ENCODE data around the gene STX8.
A peak's percentile ranks its signal among the peaks of the same experiment; 100 is the strongest.

Gene STX8

DNA sequence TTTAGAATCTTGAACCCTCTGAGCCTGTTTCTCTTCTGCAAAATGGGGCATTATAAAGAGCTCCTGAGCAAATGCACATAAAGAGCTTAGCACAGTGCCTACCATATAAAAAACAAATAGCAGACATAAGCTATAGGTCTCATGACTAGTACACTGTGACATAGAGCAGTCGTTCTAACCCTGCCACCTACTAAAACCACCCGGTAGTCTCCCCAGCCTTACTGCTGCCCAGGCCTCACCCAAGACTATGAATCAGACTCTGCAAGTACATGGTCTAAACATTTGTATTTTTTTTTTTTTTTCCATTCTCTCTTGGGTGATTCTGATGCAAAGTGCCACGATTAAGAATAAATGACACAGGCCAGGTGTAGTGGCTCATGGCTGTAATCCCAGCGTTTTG is 33.9 kb downstream of the STX8 start:
- ChIA-PET POLR2A (no interaction called here), CTCF (interaction anchor here (0.6 kb wide), 1 partner anchor 29 kb away, joined by 3 read pairs; no protein-coding TSS in a partner anchor)
- TF ChIP-seq TARDBP (IDR thresholded peaks at IDR 0.05): no peak
- TF ChIP-seq FOXA1 (IDR thresholded peaks at IDR 0.05): no peak
- no peak for TF ChIP-seq ZNF384 (IDR thresholded peaks at IDR 0.05)
- no peak for TF ChIP-seq LEF1 (IDR thresholded peaks at IDR 0.05; ENCODE audit: borderline replicate concordance)
- TF ChIP-seq NFRKB (IDR thresholded peaks at IDR 0.05): no peak
- TF ChIP-seq HDGF (IDR thresholded peaks at IDR 0.05; ENCODE audit: borderline replicate concordance): no peak
- TF ChIP-seq SP1 (IDR thresholded peaks at IDR 0.05): no peak
- no peak for TF ChIP-seq CTBP1 (IDR thresholded peaks at IDR 0.05; ENCODE audit: borderline replicate concordance)
- TF ChIP-seq L3MBTL2 (conservative IDR thresholded peaks at IDR 0.05): no peak
- no peak for DNase-seq (ENCODE audit: extremely low spot score)

DNA sequence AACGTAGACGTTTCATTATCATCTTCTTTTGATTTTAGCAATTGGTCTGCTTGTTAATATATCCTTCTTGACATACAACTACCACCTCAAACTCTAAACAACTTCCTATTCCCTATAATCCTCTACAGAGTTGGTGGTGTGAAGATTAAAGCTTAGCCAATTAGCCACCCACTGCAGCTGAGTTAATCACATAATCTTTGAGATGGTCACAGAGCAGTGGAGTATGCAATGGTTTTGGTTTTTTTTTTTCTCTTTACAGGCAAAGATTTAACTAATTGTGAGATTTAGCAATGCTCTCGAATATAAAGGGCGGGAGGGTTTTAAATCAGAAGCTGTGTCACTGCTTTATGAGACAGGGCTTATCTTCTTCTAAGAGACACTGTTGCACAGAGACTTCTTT is 37.0 kb downstream of the STX8 start:
- ChIA-PET CTCF (no interaction called here), POLR2A (no interaction called here)
- TF ChIP-seq ARNT (IDR thresholded peaks at IDR 0.05) (no peak), HDGF (IDR thresholded peaks at IDR 0.05; ENCODE audit: borderline replicate concordance) (no peak), FOXM1 (IDR thresholded peaks at IDR 0.05; ENCODE audit: borderline replicate concordance) (no peak), SUZ12 (IDR thresholded peaks at IDR 0.05) (no peak), SP1 (IDR thresholded peaks at IDR 0.05) (no peak), BHLHE40 (IDR thresholded peaks at IDR 0.05; ENCODE audit: borderline replicate concordance) (no peak), FOXK2 (IDR thresholded peaks at IDR 0.05) (no peak), LEF1 (IDR thresholded peaks at IDR 0.05; ENCODE audit: borderline replicate concordance) (no peak)
- no peak for DNase-seq (ENCODE audit: extremely low spot score)

DNA sequence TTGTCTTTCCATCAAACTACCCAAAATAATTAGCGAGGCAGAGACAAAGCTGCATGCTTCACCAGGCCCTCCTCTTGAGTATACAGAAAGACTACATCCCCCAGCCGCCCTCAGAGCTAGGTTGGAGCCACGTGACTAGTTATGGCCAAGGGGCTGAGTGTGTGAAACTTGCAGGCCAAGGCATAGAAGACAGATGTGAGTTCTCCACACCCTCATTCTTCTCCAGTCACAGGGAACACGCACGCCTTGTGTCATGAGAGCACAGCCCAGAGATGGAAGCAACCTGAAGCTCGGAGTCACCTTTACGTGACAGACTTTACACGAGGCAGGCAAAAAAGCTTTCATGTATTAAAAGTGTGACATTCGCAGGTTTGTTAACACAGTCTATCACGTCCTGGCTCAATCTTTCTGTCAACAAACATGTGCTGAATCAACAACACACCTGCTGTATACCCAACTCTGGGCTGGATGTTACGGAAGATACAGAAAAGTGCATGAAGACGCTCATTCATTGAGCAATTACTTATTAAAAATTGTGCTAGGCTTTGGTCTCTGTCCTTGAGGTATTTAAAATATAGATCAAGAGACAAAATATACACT is 38.3 kb downstream of the STX8 start:
- TF ChIP-seq FOXK2 (IDR thresholded peaks at IDR 0.05) (no peak), NFRKB (IDR thresholded peaks at IDR 0.05) (no peak), SP1 (IDR thresholded peaks at IDR 0.05) (no peak), FOXM1 (IDR thresholded peaks at IDR 0.05; ENCODE audit: borderline replicate concordance) (no peak), ARNT (IDR thresholded peaks at IDR 0.05) (no peak), L3MBTL2 (conservative IDR thresholded peaks at IDR 0.05) (no peak), CTBP1 (IDR thresholded peaks at IDR 0.05; ENCODE audit: borderline replicate concordance) (no peak), TARDBP (IDR thresholded peaks at IDR 0.05) (no peak), ZNF384 (IDR thresholded peaks at IDR 0.05) (no peak), ELF4 (IDR thresholded peaks at IDR 0.05) (no peak), FOXA1 (IDR thresholded peaks at IDR 0.05) (no peak), LEF1 (IDR thresholded peaks at IDR 0.05; ENCODE audit: borderline replicate concordance) (no peak), HDGF (IDR thresholded peaks at IDR 0.05; ENCODE audit: borderline replicate concordance) (no peak), BHLHE40 (IDR thresholded peaks at IDR 0.05; ENCODE audit: borderline replicate concordance) (no peak), SUZ12 (IDR thresholded peaks at IDR 0.05) (no peak)
- TF ChIP-seq, protein P1, sequence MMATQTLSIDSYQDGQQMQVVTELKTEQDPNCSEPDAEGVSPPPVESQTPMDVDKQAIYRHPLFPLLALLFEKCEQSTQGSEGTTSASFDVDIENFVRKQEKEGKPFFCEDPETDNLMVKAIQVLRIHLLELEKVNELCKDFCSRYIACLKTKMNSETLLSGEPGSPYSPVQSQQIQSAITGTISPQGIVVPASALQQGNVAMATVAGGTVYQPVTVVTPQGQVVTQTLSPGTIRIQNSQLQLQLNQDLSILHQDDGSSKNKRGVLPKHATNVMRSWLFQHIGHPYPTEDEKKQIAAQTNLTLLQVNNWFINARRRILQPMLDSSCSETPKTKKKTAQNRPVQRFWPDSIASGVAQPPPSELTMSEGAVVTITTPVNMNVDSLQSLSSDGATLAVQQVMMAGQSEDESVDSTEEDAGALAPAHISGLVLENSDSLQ (IDR thresholded peaks at IDR 0.05): no peak
- POLR2A ChIA-PET: no interaction called here
- CTCF ChIA-PET: no interaction called here
- DNase-seq (ENCODE audit: extremely low spot score): no peak

DNA sequence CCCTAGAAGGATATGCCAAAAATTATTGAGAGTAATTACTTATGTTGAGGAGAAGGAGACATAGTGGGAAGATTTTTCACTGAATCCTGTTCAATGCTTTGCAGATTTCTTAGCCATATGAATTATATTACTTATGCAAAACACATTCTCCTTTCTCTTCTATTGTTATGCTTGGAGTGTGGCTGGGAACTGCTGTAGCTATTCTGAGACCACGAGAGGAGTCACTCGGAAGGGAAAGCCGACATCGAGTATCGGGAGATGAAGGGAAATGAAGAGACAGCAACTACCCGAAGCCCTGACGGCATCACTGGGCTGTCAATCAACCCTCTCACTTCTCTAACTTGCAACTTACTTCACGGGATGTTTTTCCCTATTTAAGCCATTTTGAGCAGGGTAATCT is 39.6 kb downstream of the STX8 start:
- ChIA-PET POLR2A (no interaction called here), CTCF (no interaction called here)
- no peak for DNase-seq (ENCODE audit: extremely low spot score)
- TF ChIP-seq SP1 (IDR thresholded peaks at IDR 0.05): no peak
- TF ChIP-seq, protein P1 (IDR thresholded peaks at IDR 0.05): 0 out of 2 replicates have a peak, but pooled peaks have one; percentile 24

DNA sequence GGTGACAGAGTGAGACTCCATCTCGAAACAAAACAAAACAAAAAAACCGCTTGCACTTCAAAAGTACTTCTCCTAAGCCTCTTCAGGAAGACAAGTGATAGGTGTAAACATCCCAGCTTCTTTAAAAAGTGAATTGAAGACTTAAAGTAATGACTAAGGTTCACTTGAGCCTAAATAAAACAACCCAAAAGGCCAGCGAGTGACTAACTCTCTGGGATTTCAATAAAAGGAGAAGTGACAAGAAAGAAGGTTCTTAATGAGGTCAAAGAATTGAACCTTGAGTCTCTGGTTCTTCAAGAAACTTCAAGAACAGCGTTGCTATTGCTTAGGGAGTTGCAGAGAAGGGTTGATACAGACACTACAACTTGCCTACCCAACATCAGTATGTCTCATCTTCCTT is 42.2 kb downstream of the STX8 start:
- DNase-seq (ENCODE audit: extremely low spot score): no peak
- CTCF ChIA-PET: no interaction called here
- POLR2A ChIA-PET: no interaction called here
- no peak for TF ChIP-seq FOXA1 (IDR thresholded peaks at IDR 0.05)
- no peak for TF ChIP-seq ELF4 (IDR thresholded peaks at IDR 0.05)
- TF ChIP-seq CTBP1 (IDR thresholded peaks at IDR 0.05; ENCODE audit: borderline replicate concordance): no peak
- no peak for TF ChIP-seq SP1 (IDR thresholded peaks at IDR 0.05)
- TF ChIP-seq FOXK2 (IDR thresholded peaks at IDR 0.05): no peak
- no peak for TF ChIP-seq ARNT (IDR thresholded peaks at IDR 0.05)
- no peak for TF ChIP-seq ZNF384 (IDR thresholded peaks at IDR 0.05)
- TF ChIP-seq TARDBP (IDR thresholded peaks at IDR 0.05): no peak
- TF ChIP-seq, protein P1 (IDR thresholded peaks at IDR 0.05): no peak
- TF ChIP-seq SUZ12 (IDR thresholded peaks at IDR 0.05): no peak
- TF ChIP-seq FOXM1 (IDR thresholded peaks at IDR 0.05; ENCODE audit: borderline replicate concordance): no peak
- TF ChIP-seq LEF1 (IDR thresholded peaks at IDR 0.05; ENCODE audit: borderline replicate concordance): no peak
- no peak for TF ChIP-seq HDGF (IDR thresholded peaks at IDR 0.05; ENCODE audit: borderline replicate concordance)
- no peak for TF ChIP-seq NFRKB (IDR thresholded peaks at IDR 0.05)

DNA sequence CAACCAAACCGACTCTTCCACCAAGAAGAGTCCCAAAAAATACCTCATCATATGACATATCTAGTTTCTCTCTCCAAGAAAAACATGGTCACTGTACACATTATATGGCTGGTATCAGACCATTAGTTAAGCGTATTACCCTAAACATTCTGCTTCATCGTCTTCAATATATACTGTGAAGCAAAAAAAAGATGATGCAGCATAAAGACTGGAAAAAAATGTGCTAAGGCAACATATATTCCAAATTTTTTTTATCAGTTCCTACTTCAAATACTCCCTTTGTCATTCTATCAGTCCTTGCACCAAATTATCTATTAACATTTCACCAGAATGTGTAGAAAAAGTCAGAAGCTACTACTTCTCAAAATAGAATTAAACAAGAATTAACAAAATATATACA is 42.9 kb downstream of the STX8 start:
- DNase-seq (ENCODE audit: extremely low spot score): no peak
- TF ChIP-seq L3MBTL2 (conservative IDR thresholded peaks at IDR 0.05): no peak
- no peak for TF ChIP-seq FOXK2 (IDR thresholded peaks at IDR 0.05)
- no peak for TF ChIP-seq BHLHE40 (IDR thresholded peaks at IDR 0.05; ENCODE audit: borderline replicate concordance)
- no peak for TF ChIP-seq HDGF (IDR thresholded peaks at IDR 0.05; ENCODE audit: borderline replicate concordance)
- no peak for TF ChIP-seq CTBP1 (IDR thresholded peaks at IDR 0.05; ENCODE audit: borderline replicate concordance)
- ChIA-PET CTCF (no interaction called here), POLR2A (no interaction called here)
